Ammon's horn (tissue), 1 donor: ENCODE data around the gene FBXO17.
A peak's percentile ranks its signal among the peaks of the same experiment; 100 is the strongest.
"Not testable (repeated sequence)": the region's sequence is repeated elsewhere in the genome, so short reads cannot be mapped to it uniquely, and the experiment has no call there.

Experiments used
- DNase-seq: peaks from one replicate; pipeline ENCODE4 v3.0.0-alpha.2; 2016; ENCODE audit warnings: low spot score

Gene FBXO17

GRCh38 chr19:38979812-38980211 lies 4.3 kb upstream of the FBXO17 start:
- DNase-seq, result no peak

DNA sequence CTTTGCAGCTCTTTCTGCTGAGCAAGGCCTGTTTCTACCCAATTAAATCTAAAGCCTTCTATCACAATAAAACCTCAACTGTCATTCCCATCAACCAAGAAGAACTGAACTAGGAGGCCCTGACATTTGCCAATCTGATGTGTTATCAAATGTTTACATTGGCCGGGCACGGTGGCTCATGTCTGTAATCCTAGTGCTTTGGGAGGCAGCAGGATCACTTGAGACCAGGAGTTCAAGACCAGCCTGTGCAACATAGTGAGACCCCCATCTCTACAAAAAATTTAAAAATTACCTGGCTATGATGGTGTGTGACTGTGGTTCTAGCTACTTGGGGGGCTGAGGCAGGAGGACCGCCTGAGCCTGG lies 2.8 kb upstream of the FBXO17 start:
- no peak for DNase-seq

GRCh38 chr19:38977445-38978325 lies 2.1 kb upstream of the FBXO17 start:
- DNase-seq, result no peak

DNA sequence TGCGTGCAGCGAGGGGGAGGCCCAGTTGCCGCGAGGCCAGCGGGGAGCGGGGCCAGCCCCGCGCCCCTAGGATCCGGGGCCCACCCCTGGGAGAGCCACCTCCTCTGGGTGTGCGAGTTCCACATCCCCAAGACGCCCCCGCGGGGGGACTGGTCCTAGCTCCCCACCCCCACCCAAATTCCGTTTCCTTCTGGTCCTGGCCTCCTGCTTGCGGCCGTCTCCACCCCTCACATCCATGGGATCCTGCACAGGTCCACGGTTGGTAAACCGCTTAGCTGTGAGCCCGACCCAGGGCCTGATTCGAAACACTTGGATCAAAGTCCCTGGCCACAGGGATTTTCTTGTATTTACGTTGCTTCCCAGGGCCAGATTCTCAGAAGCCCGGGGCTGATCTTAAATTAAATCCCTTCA lies 324 bp upstream of the FBXO17 start:
- DNase-seq, result peak; percentile 10

GRCh38 chr19:38974624-38975213 lies 823 bp downstream of the FBXO17 start:
- DNase-seq, result no peak

DNA sequence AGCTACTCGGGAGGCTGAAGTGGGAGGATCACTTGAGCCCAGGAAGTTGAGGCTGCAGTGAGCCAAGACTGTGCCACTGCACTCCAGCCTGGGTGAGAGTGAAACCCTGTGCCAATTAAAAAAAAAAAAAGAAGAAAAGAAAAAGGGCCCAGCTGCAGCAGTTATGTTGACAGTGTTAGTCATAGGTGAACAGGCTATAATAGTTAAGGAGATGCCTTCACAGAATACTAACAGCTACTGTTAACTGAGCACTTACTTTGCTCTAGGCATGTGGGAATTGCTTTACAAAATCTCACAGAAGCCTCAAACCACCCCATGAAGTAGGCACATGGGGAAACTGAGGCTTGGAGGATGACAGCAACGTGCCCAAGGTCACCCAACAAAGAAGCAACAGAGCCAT lies 3.9 kb downstream of the FBXO17 start:
- DNase-seq, result no peak

- peak; percentile 33 for DNase-seq
These were observed 4.6 kb downstream of the FBXO17 start for GRCh38 chr19:38970664-38971532.

- not testable (repeated sequence) for DNase-seq
These were observed 9.4 kb downstream of the FBXO17 start for GRCh38 chr19:38966149-38966548.

- no peak for DNase-seq
These were observed 10.8 kb downstream of the FBXO17 start for GRCh38 chr19:38964738-38965137.

- no peak for DNase-seq
These were observed 15.9 kb downstream of the FBXO17 start for GRCh38 chr19:38959618-38960017.

DNA sequence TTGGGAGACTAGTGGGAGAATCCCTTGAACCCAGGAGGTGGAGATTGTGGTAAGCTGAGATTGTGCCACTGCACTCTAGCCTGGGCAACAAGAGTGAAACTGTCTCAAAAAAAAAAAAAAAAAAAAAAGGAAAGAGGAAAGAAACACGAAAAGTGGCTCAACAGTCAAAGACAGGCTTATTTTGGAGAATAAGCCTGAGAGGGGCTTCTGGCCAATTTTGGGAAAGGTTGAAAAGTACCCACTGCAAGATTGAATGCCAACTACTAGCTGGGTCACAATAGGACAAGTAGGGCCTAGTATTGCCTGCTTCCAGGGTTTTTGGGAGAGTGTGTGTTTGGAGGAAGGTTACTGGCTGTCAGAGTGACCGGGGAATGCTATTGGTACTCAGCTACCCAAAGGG lies 17.2 kb downstream of the FBXO17 start:
- no peak for DNase-seq

DNA sequence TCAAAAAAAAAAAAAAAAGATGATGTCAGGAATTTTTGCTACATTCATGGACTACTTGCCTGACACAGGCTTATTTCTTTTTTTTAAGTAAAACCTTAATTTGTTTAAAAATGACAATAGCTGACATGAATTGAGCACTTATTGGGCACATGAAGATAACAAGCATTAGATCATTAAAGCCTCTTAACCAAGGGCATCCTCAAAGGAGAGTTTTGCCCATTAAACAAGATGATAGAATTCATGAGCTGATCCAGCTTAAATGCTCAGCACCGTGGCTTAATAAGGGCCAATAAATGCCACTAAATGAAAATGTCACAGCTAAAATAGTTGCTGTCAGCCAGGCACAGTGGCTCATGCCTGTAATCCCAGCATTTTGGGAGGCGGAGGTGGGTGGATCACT lies 19.3 kb downstream of the FBXO17 start:
- DNase-seq, result no peak

DNA sequence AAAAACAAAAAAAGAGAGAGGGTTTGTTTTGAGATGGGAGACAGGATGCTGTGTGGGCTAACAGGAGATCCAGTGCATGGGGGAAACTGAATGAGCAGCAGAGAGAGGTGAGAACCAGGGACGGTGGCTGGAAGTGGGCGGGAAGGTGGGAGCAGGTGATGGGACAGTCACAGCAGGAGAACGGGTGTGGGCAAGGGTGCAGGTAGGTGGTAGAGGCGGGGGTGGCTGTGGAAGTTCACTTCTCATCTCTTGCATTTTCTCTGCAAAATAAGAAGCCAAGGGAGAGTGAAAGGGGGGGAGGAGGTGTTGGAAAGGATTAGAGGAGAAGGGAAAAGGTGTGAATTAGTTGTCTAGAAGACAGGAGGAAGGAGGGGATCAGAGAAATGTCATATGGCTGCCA lies 21.9 kb downstream of the FBXO17 start:
- DNase-seq, result no peak

DNA sequence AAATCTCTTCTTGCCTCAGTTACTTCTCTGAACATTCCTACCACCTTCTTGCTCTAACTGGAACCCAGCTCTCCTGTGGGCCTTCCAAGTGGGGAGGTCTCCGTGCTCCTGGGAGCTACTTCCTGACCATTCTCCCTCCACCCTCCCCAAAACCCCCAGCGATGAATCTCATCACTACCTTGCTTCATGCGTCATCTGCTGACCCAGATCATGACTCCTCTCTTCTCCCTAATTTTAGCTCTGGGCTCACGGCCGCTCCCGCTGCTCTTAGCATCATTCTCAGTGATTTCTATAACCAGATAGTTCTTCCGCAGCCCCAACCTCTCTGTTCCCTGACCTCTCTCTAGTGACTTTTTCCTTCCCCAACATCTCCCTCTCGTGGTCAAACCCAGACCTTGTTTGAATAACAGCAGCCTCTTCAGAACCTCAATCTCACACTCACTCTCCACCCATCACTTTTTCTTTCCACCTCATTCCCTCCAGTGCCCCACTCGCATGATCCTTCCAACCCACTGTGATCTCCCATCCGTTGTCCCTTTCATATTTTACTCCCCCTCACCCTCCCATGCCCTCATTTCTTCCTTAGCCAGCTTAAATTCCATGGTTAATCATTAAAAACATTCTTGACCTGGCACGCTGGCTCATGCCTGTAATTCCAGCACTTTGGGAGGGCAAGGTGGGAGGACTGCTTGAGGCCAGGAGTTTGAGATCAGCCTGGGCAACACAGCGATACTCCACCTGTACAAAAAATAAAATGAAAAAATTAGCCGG lies 23.0 kb downstream of the FBXO17 start:
- DNase-seq, result peak; percentile 33

DNA sequence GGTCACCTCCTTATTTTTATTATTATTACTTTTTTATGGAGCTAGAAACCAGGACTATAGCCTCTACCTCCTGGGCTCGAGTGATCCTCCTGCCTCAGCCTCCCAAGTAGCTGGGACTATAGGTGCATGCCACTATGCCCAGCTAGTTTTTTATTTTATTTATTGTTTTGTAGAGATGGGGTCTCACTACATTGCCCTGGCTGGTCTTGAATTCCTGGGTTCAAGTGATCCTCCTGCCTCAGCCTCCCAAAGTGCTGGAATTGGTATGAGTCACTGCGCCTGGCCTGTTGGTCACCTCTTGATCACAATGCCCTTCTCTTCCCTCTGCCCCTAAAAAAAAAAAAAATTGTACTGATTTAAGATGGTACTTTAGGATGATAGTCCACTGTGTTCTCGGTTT lies 24.4 kb downstream of the FBXO17 start:
- DNase-seq, result no peak

DNA sequence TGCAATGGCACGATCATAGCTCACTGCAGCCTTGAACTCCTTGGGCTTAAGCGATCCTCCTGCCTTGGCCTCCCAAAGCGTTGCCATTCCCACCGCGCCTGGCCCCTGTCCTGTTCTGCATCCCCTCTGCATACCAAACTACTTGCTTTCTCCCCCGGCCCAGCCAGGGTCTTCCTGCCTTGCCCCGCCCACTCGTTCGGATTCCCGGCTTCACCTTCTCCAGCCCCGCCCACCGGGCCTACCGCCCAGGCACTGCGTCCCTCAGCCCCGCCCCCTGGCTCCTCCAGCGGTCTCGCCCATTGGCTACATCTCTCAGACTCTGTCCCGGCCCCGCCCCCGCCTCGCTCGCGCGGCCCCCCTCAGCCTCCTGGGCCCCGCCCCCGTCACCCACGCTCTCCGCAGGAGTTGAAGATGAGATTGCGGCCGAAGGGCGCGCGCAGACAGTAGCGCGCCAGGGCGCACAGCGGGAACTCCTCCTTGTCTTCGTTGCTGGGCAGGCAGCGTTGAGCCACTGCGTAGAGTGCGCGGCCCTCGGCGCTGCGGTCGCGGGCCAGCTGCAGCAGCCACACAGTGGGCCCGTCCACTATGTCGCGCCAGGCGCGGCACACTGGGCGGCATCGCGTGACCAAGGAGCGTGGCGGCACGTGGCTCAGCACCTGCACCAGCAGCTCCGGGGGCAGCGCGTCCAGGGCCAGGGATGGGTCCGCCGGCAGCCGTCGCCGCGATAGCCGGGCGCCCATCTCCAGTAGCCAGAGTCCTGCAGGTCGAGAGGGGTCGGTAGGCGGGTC lies 25.8 kb downstream of the FBXO17 start:
- DNase-seq, result peak; percentile 90

DNA sequence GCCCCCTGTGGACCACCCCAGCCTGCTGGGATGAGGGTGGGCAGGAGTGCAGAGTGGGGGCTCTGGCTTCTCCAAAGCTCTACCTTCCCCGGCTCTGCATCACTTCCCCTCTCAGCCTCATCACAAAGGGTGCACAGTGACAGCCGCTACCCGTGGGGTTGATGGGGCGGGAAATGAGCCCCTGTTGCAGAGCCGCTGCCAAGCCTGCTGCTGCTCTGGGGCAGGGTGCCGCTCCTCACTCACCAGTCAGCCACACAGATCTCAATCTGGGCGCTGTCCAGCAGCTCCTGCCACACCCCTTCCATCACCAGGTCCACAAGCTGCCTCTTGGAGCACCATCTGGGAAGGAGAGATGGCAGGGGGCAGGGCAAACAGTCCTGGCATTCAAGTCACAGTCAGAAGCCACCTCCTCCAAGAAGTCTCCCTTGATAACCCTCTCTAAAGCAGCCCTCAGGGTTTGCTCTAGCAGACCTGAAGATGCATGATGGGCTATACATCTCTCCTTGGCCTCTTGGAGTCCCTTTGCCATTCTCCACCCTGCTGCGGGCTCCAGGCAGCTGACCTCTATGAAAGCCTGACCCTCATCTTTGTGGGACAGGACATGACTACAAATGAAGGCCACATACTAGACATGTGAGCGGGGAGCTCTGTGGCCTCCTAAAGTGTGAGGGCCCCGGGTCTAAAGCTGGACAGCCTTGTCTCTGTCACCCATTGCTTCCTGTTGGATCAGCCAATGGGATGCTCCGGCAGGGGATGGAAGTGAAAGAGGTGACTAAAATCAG lies 29.1 kb downstream of the FBXO17 start:
- no peak for DNase-seq

- DNase-seq, result no peak
These were observed 29.8 kb downstream of the FBXO17 start for GRCh38 chr19:38945562-38946228.

DNA sequence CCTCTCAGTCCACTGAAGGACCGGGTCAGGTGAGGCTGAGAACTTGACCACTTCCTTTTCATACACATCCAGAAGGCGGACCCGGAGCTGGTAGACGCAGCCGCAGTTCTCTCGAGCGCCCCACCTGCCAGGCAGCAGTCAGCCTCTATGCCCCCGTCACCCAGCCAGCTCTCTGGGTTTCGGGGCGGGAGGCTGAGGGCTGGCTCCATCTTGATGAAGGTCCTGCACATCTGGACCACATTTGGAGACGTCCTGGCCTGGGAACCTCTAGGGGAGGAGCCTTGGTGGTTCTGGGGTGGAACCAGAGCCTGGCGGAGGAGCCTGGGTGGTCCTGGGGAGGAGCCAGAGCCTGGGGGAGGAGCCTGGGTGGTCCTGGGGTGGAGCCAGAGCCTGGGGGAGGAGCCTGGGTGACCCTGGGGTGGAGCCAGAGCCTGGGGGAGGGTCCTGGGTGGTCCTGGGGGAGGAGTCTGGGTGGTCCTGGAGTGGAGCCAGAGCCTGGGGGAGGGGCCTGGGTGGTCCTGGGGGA lies 30.5 kb downstream of the FBXO17 start:
- DNase-seq, result no peak
